Epithelial cell of esophagus (primary cell): ENCODE results near the gene CDH4.

ENCODE experiments used
- DNase-seq: peaks from one replicate; pipeline ENCODE4 v3.0.0; 2010; ENCODE audit warnings: low read depth
- H3K4me3 ChIP-seq: 2 replicates; pipeline ENCODE4 v1.5.1; 2011; ENCODE audit warnings: mild to moderate bottlenecking, low read length, control low read depth
- TF ChIP-seq, protein P1 (sequence below): IDR thresholded peaks from 2 replicates; pipeline ENCODE4 v1.5.1; 2011; ENCODE audit warnings: low read depth, mild to moderate bottlenecking, low read length, control low read depth, inconsistent platforms; ENCODE audit not compliant: insufficient read depth; ENCODE audit errors: missing control alignments

Gene CDH4

GRCh38 chr20:61304750-61305149 is 52.7 kb downstream of the CDH4 start:
- no peak overlapping the region for H3K4me3 ChIP-seq
- no peak for DNase-seq
- TF ChIP-seq, protein P1, sequence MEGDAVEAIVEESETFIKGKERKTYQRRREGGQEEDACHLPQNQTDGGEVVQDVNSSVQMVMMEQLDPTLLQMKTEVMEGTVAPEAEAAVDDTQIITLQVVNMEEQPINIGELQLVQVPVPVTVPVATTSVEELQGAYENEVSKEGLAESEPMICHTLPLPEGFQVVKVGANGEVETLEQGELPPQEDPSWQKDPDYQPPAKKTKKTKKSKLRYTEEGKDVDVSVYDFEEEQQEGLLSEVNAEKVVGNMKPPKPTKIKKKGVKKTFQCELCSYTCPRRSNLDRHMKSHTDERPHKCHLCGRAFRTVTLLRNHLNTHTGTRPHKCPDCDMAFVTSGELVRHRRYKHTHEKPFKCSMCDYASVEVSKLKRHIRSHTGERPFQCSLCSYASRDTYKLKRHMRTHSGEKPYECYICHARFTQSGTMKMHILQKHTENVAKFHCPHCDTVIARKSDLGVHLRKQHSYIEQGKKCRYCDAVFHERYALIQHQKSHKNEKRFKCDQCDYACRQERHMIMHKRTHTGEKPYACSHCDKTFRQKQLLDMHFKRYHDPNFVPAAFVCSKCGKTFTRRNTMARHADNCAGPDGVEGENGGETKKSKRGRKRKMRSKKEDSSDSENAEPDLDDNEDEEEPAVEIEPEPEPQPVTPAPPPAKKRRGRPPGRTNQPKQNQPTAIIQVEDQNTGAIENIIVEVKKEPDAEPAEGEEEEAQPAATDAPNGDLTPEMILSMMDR: no peak

- peak; percentile 62 for DNase-seq
- H3K4me3 ChIP-seq: no peak overlapping the region
- TF ChIP-seq, protein P1: no peak
Measured at GRCh38 chr20:61306937-61307475, 54.9 kb downstream of the CDH4 start.

DNA sequence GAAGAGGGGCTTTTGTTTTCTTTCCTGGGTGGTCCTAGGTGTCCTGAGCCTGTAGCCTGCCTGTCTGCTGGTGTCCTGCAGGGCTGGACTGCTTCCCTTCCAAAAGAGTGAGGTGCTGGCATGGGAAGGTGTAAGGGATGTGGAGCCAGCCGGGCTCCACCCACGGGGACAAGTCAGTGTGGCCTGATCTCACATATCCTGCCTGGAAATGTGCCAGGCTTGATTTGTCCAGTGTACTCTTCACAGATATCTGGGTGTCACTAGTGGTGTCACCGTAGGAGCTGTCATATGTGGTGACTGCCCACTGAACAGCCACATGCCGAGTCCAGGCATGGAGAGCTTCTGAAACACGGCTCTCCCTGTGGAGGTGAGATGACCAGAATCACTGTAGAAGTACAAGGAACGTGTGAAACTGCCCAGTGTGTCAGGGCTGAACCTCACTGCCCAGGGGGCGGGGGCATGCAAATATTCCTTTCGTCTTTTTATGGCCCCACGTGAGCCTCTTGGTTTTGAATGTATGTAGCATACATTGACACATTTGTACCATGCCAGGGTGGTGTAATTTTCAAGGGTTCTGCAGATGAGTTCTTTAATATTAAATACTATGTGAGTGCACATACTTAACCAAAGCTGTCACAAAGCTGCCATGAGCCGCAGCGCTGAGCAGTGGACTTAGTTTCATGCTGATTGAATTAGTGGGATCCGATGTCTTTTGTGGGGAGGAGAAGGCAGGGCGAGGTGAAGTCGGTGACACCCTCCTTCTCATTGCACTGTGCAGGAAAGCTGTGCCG is 55.8 kb downstream of the CDH4 start:
- TF ChIP-seq, protein P1: no peak
- DNase-seq: no peak

DNA sequence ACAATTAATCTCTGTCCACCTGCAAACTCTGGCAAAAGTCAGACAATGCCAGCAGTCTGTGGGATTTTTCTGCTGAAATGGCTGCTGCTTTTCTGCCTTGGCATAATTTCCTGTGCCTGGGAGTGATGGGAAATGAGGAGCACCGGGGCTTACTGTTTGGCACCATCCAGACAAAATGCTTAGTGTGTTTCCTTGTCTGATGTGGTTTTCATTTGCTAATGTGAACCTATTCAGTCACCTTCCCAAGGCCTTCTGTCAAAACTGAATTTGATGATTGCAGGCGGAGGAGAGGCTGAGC is 56.4 kb downstream of the CDH4 start:
- H3K4me3 ChIP-seq: no peak overlapping the region
- DNase-seq: no peak
- TF ChIP-seq, protein P1: no peak

More for the DNA sequence above, 55.8 kb downstream of the CDH4 start:
- no peak overlapping the region for H3K4me3 ChIP-seq

DNA sequence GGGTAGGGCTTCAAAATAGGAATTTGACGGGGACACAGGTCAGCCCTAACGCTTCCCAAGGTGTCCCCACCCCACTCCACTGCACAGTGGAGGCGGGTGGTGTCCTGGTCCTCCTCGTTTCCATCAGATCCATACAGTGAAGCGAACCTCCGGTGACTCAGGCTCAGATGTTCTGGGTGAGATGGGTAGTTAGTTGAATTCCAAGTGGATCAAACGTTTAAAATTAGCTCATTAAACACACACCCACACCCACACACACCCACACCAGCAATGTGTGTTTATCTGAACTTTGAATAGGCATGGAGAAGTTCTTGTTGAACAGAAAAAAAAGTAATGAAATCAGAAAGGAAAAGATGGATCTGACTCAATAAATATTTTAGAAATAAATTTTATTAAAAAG is 58.9 kb downstream of the CDH4 start:
- TF ChIP-seq, protein P1: no peak
- DNase-seq: peak; percentile 50
- no peak overlapping the region for H3K4me3 ChIP-seq

- no peak overlapping the region for H3K4me3 ChIP-seq
- TF ChIP-seq, protein P1: no peak
- peak; percentile 48 for DNase-seq
Measured at GRCh38 chr20:61311656-61312387, 59.8 kb downstream of the CDH4 start.
